Fibroblast of skin of scalp (primary cell): ENCODE measurements around the gene GGT1.
"Not testable (repeated sequence)": the region's sequence is repeated elsewhere in the genome, so short reads cannot be mapped to it uniquely, and the experiment has no call there.

Experiments used
- DNase-seq: peaks from one replicate; pipeline ENCODE4 v3.0.0-alpha.2; 2013

Gene GGT1

DNA sequence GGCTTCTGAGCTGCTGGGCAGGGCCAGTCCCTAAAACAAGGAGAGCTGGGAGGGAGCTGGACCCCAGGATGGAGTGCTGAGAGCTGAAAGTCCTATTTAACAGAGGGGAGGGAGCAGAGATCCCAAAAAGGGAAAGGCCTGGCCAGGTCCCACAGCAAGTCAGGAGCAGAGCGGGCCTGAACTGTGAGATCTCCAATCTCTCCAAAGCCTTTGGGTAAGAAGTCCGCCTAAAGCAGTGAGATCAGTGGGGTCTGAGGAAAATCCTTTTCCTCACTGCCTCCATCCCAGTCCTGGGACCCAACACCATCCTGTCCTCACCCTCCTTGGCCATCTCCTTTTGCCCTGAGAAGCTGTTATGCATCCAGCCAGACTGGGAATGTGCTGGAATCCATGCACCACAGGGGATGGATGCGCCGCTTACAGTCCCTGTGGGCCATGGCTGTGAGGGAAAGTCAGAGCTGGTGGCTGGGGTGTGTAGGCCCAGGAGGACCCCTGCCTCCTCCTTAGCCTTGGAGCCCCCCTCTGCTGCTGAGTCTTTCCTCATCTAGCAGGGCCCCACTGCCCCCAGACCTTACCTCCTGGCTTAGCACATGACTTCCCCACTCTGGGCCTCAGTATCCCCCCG lies 18.7 kb upstream of the GGT1 start:
- DNase-seq: no peak

GRCh38 chr22:24584871-24585411 lies 18.1 kb upstream of the GGT1 start:
- DNase-seq: no peak

- DNase-seq: no peak
Observed at GRCh38 chr22:24585461-24585860, 17.5 kb upstream of the GGT1 start.

DNA sequence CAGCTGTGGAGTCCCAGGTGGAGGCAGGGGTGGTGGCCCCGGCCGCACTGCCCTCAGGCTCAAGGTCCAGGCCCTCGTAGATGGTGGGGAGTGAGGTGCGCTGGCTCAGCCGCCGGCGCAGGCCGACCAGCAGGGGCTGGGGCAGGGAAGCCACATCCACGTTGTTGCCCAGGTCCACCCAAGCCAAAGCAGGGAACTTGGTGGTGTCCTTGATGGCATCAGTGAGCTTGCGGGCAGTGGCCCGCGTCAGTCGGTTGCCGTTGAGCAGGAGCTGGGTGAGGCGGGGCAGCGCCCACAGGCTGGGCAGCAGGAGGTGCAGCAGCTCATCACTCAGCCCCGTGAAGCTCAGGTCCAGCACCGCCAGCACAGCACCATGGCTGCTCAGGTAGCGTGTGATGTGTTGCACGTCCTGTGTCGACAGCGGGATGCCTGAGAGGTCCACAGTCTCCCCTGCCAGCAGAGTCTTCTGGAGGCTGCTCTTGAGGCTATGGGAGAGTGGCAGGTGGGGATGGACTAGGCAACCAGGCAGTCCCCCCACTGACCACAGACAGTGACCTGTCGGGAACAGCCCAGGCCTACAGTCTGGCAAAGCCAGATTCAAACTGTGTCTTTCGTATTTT lies 17.0 kb upstream of the GGT1 start:
- DNase-seq: no peak

GRCh38 chr22:24587251-24587650 lies 15.7 kb upstream of the GGT1 start:
- no peak for DNase-seq

DNA sequence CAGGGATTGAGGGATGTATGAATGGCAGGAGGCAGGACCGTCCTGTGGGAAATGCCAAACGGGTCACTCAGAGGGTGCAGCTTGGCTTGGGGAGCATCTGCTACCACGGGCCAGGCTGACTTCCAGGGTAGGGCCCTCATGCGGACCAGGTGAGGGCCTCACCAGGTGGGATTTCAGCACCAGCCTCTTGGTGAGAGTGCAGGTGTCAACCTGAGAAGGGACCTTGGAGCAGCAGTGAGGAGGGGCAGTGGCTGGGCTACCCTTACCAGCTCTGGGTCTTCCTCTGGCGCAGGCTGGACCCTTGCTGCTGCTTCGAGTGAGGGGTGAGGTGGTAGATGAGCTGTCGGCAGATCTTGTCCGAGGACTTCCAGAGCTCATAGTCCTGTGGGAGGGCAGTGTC lies 15.0 kb upstream of the GGT1 start:
- no peak for DNase-seq

- no peak for DNase-seq
Observed at GRCh38 chr22:24588381-24588756, 14.6 kb upstream of the GGT1 start.

- no peak for DNase-seq
Observed at GRCh38 chr22:24588757-24589481, 14.1 kb upstream of the GGT1 start.

DNA sequence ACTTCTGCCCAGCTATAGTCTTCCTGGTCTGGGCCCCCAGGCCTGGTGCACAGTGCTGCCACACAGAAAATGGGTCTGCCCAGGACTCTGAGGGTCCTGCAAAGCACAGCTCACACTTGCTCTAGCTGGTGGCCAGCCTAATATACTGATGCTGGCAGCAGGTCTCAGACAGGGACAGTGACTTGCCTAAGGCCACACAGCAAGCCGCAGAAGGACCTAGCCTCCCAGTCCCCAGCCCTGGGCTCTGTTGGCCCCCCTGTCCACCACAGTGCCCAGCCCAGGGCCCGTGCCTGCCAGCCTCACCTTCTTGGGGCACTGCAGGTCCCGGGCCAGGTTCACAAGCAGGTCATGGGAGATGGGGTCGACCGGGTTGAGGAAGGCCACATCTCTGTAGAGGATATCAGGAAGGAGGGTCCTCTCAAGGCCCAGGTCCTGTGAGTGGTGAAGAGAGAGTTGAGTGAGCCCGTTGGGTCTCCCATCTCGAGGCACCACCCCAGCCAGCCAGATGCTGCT lies 13.4 kb upstream of the GGT1 start:
- DNase-seq: no peak

- no peak for DNase-seq
Observed at GRCh38 chr22:24590596-24591173, 12.3 kb upstream of the GGT1 start.

DNA sequence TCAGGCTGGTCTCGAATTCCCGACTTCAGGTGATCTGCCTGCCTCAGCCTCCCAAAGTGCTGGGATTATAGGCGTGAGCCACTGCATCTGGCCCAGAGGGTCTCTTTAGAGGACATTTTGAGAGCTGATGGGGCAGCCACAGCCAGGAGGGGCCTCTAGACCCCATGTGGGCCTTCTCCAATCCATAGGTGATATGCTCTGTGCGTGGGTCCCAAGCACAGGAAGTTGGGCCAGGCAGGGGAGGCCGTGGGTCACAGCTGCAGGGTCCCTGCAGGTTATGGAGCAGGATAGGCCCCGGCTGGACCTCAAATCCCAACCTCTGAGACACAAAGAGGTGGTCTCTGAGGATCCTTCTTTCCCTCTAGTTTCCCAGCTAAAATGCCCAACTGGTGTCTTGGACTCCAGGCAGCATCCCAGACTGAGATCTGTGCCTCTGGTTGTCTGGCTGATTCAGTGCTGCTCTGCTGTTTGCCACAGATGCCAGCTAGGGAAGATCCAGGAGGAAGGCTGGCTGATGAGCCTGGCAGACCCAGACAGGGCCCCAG lies 11.6 kb upstream of the GGT1 start:
- DNase-seq: no peak

- DNase-seq: no peak
Observed at GRCh38 chr22:24592058-24592850, 10.7 kb upstream of the GGT1 start.

DNA sequence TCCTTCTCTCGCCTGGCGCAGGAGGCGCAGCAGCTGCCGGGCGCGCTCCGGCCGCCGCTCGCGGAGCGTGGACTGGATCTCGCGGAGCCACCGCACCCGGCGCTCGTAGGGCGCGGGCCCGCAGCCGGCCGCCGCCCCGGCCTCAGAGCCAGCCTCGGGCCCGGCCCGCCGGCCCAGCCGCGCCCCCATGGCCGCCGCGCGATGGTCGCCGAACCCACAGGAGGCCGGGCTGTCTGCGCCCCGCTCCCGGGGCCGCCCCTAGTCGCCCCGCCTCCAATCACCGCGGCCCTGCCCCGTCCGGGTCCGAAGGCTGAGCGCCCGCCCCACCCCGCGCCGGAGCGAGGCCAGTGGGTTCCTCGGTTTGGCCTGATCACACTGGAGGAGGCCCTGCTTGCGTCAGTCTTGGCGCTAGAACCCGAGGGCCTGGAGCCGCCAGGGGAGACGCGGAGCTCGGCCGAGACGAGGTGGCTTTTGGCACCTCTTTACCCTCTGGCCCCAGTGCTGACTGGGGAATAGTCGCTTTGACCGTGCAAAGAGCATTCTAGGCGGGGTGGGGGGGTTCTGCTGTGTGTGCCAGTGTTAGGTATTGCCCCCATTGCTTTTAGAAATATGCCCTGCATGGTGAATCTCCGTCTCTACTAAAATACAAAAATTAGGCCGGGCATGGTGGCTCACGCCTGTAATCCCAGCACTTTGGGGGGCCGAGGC lies 10.0 kb upstream of the GGT1 start, which contains the start of gene LRRC75B:
Gene LRRC75B (minus strand): TSS at position 223 of the 708 bp plus-strand sequence. CDS start 34 bp downstream, at position 189.
- DNase-seq: peak; percentile 90

- not testable (repeated sequence) for DNase-seq
Observed at GRCh38 chr22:24593559-24593835, 9.5 kb upstream of the GGT1 start.

DNA sequence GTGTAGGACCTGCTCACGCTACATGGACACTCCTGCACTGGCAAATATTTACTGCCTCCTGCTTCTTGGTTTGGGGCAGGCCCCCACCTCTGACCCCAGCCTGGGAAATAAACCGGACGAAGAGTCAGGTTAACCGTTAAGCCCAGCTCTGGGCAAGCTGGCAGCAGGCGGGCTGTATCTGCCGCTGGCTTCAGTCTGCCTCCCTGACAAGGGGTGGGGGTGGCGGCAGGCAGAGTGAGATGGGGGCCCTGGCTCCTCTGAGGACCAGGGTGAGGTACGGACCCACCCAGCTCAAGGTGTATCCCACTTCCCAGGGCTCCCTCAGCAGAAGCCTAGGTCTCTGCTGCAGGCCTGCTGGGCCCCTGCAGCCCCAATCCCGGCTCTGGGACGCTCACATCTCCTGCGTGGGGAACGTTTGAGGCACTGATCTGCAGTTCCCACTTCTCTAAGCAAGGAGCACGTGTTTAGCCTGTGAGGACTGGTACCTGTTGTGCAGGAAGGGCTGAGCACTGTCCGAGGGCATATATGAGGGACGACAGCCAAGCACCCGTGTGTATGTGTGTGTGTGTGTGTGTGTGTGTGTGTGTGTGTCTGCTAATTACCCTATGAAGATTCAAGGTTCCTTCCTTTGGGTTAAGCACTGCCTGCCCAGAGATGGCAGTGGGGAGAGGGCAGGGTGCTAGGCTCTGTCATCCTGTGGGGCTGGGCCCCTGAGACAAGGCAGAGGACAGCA lies 9.0 kb upstream of the GGT1 start:
- no peak for DNase-seq

GRCh38 chr22:24594569-24595120 lies 8.3 kb upstream of the GGT1 start:
- DNase-seq: no peak

- DNase-seq: no peak
Observed at GRCh38 chr22:24595228-24595627, 7.8 kb upstream of the GGT1 start.

DNA sequence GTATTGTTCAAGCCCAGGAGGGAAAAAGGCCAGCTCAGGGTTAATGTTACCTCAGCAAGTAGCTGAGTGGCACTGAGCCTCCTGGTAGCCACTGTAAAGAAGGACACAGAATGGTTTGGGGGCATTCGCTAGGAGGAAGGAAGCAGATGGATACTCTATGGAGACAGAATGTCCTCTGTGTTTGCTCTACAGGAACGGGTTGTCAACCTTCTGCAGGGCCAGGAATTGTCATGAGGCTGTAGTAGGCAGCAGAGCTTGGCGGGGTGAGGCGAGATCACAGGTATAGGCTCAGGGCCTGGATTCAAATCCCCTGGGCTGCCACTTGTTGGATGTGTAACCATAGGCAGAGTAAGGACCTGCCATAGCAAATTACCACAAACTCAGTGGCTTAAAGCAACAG lies 7.1 kb upstream of the GGT1 start:
- no peak for DNase-seq

- not testable (repeated sequence) for DNase-seq
Observed at GRCh38 chr22:24597076-24597475, 5.9 kb upstream of the GGT1 start.

- DNase-seq: no peak
Observed at GRCh38 chr22:24599514-24599913, 3.5 kb upstream of the GGT1 start.
